WTC11 (cell line): ENCODE results near the gene ZNF652.

Experiments
- CTCF ChIP-seq: fragments of 200-600 bp; IDR thresholded peaks from 2 replicates; pipeline ENCODE4 v1.8.0; 2022; ENCODE audit warnings: antibody characterized with exemption
- ELF4 ChIP-seq: sonication (generic); formaldehyde crosslinking; IDR thresholded peaks from 2 replicates; pipeline ENCODE4 v1.8.1; 2022; ENCODE audit warnings: low read depth, mild to moderate bottlenecking, moderate library complexity, missing genetic modification reagents
- FOXP1 ChIP-seq: sonication (generic); formaldehyde crosslinking; IDR thresholded peaks from 2 replicates; pipeline ENCODE4 v1.8.0; 2022; ENCODE audit warnings: missing genetic modification reagents, mild to moderate bottlenecking, moderate library complexity, borderline replicate concordance
- GABPB1 ChIP-seq: sonication (generic); formaldehyde crosslinking; IDR thresholded peaks from 2 replicates; pipeline ENCODE4 v1.8.1; 2023; ENCODE audit warnings: mild to moderate bottlenecking, missing genetic modification reagents
- MAX ChIP-seq: sonication (generic); formaldehyde crosslinking; IDR thresholded peaks from 2 replicates; pipeline ENCODE4 v1.8.0; 2022; ENCODE audit warnings: mild to moderate bottlenecking, missing genetic modification reagents
- TEAD4 ChIP-seq: sonication (generic); formaldehyde crosslinking; IDR thresholded peaks from 2 replicates; pipeline ENCODE4 v1.8.0; 2022; ENCODE audit warnings: mild to moderate bottlenecking, missing genetic modification reagents
- ZBTB21 ChIP-seq: sonication (generic); formaldehyde crosslinking; IDR thresholded peaks from 2 replicates; pipeline ENCODE4 v1.8.1; 2023; ENCODE audit warnings: mild to moderate bottlenecking, missing genetic modification reagents, borderline replicate concordance

GRCh38 chr17:49361129-49361901 lies 735 bp downstream of the ZNF652 start:
- TF ChIP-seq TEAD4 (CRISPR knock-in tag) = no peak
- TF ChIP-seq CTCF = no peak
- no peak for TF ChIP-seq GABPB1 (CRISPR knock-in tag)
- no peak for TF ChIP-seq ZBTB21 (CRISPR knock-in tag)
- TF ChIP-seq FOXP1 (CRISPR knock-in tag) = no peak
- TF ChIP-seq MAX (CRISPR knock-in tag) = no peak
- no peak for TF ChIP-seq ELF4 (CRISPR knock-in tag)
